HG02884 (cell line): ENCODE measurements around the gene RNF187.

ENCODE experiments used
- ATAC-seq: cut with Tn5 transposase; IDR thresholded peaks from one replicate; pipeline ENCODE4 v1.9.1; 2021; ENCODE audit warnings: mild to moderate bottlenecking, moderate library complexity; ENCODE audit not compliant: unreplicated experiment

Gene RNF187

DNA sequence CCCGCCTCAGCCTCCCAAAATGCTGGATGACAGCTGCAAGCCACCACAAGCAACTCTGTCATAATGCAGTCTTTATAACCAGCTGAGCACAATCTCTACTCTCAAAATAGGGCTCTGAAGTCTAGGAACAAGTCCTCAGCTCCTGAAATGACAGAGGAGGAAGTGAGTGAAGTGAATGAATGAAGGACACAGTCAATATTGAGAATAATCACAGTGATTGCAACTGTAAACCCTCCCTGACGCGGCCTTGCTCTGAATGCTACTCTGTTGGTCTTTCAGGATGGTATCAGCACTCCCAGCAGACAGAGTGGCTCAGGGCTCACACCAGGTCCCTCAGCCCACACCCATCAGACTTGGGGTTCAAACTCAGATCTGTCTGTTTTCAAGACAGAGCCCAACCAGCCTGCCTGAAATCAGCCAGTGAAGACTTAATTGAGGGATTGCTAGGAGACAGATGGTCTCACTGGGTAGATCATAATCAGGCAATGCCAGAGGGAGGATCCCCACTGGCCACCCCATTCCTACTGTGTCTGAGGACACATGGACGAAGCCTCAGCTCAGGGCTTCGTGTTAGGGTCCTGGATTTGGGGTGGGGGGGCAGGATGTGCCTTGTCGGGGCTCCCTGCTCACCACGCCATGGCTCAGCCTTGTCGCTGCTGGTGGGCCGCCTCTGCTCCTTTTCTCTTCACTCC lies 20.9 kb downstream of the RNF187 start:
- no peak for ATAC-seq

GRCh38 chr1:228508840-228509415 lies 21.7 kb downstream of the RNF187 start:
- ATAC-seq, result no peak

GRCh38 chr1:228510101-228510802 lies 23.1 kb downstream of the RNF187 start:
- ATAC-seq, result no peak

DNA sequence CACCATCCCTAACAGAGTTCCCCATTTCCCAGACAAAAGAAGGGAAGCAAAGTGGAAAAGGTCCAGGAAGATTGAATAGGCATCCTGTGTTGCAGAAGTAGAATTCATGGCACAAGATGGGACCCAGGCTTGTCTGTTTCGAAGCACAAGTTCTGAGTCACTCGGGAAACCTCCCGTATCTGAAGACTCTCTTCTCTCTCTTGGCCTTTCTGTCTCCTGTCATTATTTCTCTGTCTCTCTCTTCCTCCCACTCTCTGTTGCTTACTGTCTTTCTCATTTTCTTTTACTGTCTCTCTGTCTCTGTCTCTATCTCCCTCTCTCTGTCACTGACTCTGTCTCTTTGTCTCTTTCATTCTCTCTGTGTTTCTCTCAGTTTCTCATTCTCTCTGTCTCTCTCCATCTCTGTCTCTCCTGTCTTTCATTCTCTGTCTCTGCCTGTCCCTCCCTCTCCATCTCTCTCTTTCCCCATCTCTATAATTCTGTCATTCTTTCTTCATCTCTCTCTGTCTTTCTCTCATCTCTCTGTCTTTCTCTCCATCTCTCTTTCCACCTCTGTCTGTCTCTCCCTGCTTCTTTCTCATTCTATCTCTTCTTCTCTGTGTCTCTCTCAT lies 23.7 kb downstream of the RNF187 start:
- no peak for ATAC-seq

GRCh38 chr1:228511546-228512445 lies 24.6 kb downstream of the RNF187 start:
- ATAC-seq, result no peak

- no peak for ATAC-seq
These were observed 25.6 kb downstream of the RNF187 start for GRCh38 chr1:228512781-228513198.

GRCh38 chr1:228513236-228513900 lies 26.2 kb downstream of the RNF187 start:
- ATAC-seq, result no peak

DNA sequence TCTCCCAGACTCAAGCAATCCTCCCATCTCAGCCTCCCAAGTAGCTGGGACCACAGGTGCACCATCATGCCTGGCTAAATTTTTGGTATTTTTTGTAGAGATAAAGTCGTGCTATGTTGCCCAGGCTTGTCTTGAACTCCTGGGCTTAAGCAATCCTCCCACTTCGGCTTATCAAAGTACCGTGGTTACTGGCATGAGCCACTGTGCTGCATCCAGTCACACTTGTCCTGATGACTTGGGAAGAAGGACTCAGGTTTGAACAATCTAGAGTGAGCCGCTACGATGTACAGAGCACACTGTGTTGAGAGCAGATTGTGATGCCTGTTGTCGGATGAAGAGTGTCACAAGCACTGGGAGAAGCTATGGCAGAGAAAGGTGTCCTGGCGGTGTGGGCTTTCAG lies 27.2 kb downstream of the RNF187 start:
- ATAC-seq, result no peak

DNA sequence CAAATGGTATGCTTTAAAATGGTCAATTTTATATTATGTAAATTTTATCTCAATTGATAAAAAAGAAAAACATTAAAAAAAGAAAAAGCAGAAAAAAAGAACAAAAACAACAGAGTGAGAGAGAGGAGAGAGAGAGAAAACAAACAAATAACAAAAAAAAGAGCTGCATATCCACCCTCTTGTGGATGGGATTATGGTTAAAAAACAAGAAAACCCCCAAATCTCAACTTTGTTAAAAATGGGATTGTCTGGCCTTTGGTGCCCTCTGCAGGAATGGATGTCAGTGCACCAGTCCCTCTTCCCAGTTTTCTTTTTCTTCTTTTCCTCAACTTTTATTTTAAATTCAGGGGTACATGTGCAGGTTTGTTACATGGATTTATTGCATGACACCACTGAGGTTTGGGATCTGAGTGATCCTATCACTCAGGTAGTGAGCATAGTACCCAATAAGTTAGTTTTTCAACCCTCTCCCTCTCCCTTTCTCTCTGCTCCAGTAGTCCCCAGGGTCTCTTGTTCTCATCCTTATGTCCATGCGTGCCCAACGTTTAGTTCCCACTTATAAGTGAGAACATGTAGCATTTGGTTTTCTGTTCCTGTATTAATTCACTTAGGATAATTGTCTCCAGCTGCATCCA lies 28.1 kb downstream of the RNF187 start:
- no peak for ATAC-seq

DNA sequence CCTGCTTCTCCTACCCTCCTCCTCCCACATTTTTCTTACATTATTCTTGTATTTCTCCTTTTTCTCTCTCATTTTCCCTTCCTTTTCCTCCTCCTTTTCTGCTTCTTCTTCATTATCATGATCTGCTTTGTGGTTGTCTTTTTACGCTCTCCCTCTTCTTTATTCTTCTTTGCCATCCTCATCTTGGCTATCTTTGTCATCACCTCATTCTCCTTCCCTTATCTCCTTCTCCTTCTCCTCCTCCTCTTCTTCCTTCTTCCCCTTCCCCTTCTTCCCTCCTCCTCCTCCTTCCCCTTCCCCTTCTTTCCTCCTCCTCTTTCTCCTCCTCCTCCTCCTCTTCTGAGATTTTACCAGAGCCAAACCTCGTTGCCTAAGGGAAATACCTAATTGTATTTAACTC lies 30.5 kb downstream of the RNF187 start:
- ATAC-seq, result no peak

GRCh38 chr1:228527596-228527995 lies 40.4 kb downstream of the RNF187 start:
- ATAC-seq, result no peak

DNA sequence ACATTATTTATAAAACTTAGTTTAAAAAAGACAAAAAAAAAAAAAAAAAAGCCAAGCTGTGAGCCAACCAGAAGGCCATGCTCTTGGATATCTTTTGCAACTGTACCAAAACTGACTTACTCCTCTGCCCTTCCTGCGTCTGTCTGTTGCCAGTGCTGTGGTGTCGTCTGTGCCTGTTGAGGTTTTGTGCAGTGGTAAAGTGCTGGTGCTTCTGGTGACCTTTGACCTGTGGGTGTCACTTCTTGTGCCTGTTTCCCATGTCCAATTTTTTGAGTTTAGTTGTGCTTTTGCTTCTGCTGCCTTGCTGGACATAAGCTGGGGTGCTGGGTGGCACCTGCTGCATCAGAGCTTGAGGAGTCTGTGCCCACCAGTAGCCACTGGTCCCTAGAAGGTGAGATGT lies 41.4 kb downstream of the RNF187 start:
- ATAC-seq, result no peak

DNA sequence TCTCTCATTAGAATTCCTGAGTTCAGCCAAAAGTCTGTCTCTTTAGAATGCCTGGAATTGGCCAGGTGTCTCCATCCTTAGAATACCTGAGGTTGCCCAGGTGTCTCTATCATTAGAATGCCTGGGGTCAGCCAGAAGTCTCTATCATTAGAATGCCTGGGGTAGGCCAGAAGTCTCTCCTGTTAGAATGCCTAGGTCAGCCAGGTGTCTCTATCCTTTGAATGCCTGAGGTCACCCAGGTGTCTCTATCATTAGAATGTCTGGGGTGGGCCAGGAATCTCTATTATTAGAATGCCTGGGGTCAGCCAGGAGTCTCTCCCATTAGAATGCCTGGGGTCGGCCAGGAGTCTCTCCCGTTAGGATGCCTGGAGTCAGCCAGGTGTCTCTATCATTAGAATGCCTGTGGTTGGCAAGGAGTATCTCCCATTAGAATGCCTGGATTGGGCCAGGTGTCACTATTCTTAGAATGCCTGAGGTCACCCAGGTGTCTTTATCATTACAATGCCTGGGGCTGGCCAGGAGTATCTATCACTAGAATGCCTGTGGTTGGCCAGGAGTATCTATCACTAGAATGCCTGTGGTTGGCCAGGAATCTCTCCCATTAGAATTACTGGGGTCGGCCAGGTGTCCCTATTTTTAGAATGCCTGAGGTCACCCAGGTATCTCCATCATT lies 43.0 kb downstream of the RNF187 start:
- ATAC-seq, result no peak

GRCh38 chr1:228530951-228531731 lies 44.0 kb downstream of the RNF187 start:
- ATAC-seq, result no peak

GRCh38 chr1:228538831-228539230 lies 51.6 kb downstream of the RNF187 start:
- no peak for ATAC-seq

GRCh38 chr1:228540161-228540917 lies 53.2 kb downstream of the RNF187 start:
- no peak for ATAC-seq

- no peak for ATAC-seq
These were observed 54.5 kb downstream of the RNF187 start for GRCh38 chr1:228541725-228542124.

DNA sequence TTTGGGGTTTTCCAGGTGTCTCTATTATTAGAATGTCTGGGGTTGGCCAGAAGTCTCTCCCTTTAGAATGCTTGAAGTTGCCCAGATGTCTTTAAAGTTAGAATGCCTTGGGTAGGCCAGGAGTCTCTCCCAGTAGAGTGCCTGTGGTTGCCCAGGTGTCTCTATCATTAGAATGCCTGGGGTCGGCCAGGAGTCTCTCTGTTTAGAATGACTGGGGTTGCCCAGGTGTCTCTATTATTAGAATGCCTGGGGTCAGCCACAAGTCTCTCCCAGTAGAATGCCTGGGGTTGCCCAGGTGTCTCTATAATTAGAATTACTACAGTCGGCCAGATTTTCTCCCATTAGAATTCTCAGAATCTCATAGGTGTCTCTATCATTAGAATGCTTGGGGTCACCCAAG lies 55.2 kb downstream of the RNF187 start:
- no peak for ATAC-seq
